Measurements from ENCODE around the gene SHC1. TPM values are rescaled to one million over a fixed set of nuclear protein-coding genes. Genes with fewer than 3 reads are reported as not detected.

SHC1 gene
- total RNA-seq, 1 donor from 2014 or later, result 81.9 TPM

- intact Hi-C loops (cut with micrococcal nuclease), result loop anchor here (5.0 kb wide), 2 partner anchors 103 to 402 kb away; partner anchors contain the start of genes EFNA4 and UBE2Q1
Observed at GRCh38 chr1:154959426-154959780, 11.1 kb downstream of the SHC1 start.

DNA sequence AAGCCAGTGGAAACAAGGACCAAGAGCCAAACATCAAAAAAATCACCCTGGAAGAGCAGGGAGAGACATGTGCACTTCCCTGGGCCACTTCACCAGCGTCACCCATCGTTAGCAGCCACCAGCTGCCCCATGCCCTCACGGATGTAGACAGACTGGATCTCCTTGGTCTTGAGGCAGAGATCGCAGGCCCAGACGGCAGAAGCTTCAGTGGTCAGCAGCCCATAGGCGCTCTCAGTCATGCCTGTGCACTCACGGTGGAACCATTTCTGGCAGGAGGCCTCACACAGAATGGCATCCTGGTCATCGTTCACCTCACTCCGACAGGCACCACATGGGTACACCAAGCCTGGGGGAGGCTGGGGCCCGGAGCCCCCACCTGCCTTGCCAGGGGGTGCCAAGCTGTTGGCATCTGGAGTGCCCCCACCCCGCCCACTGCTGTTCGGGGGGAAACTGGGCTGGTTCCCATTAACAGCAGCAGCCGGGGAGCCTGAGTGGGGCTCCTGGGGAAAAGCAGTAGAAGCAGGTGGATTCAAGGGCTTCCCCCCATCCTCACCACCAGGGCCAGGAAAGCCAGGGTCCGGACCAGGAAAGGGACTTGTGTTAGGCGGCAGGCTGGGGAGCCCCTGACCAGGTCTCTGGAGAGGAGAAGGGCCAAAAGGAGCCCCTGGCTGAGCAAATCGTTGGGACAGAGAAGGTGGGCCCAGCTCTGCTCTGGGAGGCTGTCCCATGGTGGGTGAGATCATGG, 11.7 kb downstream of the SHC1 start:
- intact Hi-C loops (cut with micrococcal nuclease), result loop anchor here (5.0 kb wide), 2 partner anchors 103 to 402 kb away; partner anchors contain the start of genes EFNA4 and UBE2Q1

DNA sequence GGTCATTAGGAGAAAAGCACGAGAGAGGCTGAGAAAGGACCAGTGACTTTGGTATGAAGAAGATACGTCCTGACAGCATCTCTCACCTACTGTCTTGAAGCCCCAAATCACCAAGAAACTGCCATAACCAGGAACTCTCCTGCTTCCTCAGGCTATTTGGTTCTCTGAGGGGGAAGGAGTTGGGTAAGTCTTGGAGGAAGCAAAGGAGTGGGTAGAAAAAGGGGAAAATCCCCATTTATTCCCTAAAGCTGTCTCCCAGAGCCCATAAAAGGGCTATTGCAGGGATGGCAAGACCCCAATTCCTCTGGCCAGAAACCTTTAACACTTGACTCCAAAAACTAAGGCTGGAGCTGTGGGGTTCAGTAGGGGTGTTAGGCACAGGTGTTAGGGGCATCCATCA, 12.5 kb downstream of the SHC1 start:
- intact Hi-C loops (cut with micrococcal nuclease), result loop anchor here (5.0 kb wide), 2 partner anchors 104 to 401 kb away; partner anchors contain the start of genes EFNA4 and UBE2Q1

GRCh38 chr1:154957091-154957657, 13.4 kb downstream of the SHC1 start:
- intact Hi-C loops (cut with micrococcal nuclease), result loop anchor here (5.0 kb wide), 2 partner anchors 105 to 400 kb away; partner anchors contain the start of genes EFNA4 and UBE2Q1

- intact Hi-C loops (cut with micrococcal nuclease), result loop anchor here (5.0 kb wide), 2 partner anchors 106 to 399 kb away; partner anchors contain the start of genes EFNA4 and UBE2Q1
Observed at GRCh38 chr1:154956544-154956941, 14.0 kb downstream of the SHC1 start.

DNA sequence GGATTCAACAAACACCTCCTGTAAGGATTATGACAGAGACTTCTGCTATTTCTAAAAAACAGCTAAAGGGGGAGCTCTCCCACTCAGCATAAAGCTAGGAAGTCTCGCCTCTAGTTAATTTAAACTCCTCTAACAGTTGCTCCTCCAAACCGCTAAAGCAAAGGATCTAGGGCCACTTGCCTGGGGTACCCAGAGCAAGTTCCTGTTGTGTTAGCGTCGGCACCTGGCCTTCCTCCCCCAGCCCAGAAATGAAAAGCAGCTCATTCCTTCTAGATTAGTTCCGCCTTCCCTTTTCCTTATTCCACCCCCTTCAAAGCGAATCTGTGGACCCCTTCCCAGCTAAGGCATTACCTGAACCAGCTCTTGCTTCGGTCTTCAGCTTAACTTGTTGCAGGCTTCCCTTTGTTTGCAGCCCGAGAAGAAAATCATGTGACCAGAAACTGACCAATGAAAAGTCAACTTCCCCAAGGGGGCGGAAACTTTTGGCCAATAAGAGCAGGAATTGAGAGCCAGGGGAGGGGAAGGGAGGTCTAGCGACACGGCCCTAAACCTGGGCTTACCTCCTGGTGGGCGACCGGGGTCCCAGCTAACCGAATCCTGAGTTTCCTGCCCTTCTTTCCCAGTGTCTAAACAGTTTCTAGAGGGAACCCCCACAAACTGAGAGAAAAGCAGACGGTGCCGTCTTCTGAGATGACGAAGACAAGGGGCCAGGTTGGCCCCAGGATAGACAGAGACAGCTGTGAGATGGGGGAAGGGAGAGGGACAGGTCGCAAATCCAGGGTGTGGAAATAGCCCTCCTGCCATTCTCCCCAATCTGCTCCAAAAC, 14.6 kb downstream of the SHC1 start, which contains the start of gene PBXIP1:
PBXIP1 (minus strand) TSS at position 382 of the 826 bp plus-strand sequence. CDS start 2,378 bp downstream, outside the sequence.
- intact Hi-C loops (cut with micrococcal nuclease), result loop anchor here (1.0 to 5.0 kb wide), 7 partner anchors 18 to 399 kb away; partner anchors contain the start of genes CKS1B, EFNA4, FLAD1 and UBE2Q1

- intact Hi-C loops (cut with micrococcal nuclease), result loop anchor here (1.0 to 5.0 kb wide), 7 partner anchors 18 to 398 kb away; partner anchors contain the start of genes CKS1B, EFNA4, FLAD1 and UBE2Q1
Observed at GRCh38 chr1:154955039-154955717, 15.4 kb downstream of the SHC1 start.

DNA sequence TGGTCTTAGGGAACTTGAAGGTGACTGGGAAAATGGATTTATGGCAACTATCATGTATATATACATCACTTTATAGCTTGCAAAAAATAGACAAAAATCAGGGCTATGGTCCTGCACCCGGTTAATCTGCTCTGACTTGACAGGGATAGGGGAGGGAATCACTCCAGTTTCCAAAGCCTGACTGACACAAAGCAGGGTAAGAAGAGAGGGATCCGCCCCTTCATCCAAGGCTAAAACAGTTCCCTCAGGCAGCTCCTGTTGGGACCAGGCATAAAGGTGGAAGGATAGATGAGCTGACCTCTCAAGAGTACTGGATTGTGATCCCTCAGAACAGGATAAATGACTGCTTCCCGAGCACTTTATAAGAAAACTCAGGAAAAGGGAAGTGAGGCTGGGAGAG, 16.0 kb downstream of the SHC1 start:
- intact Hi-C loops (cut with micrococcal nuclease), result no loop called here

GRCh38 chr1:154953611-154954038, 16.9 kb downstream of the SHC1 start:
- intact Hi-C loops (cut with micrococcal nuclease), result no loop called here

DNA sequence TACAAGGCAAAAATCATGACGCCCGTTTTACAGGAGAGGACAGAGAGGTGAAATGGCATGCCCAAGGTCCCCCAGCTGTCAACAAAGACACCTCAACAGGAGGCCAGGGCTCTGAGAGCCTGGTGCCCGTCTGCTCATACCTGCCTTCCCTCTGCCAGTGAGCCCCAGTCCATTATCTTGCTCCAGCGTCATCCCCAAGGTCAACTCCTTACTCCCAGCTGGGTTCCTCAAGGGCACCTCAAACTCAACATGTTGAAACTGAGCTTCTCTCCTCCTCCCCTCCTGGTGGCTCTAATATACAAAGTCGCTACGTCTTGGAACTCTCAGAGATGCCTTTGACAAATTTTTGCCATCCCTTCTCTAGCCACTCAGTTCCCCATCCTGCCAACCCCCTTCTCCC, 17.9 kb downstream of the SHC1 start:
- intact Hi-C loops (cut with micrococcal nuclease), result no loop called here

GRCh38 chr1:154951901-154952657, 18.5 kb downstream of the SHC1 start:
- intact Hi-C loops (cut with micrococcal nuclease), result no loop called here

- intact Hi-C loops (cut with micrococcal nuclease), result no loop called here
Observed at GRCh38 chr1:154948079-154948478, 22.5 kb downstream of the SHC1 start.

- intact Hi-C loops (cut with micrococcal nuclease), result no loop called here
Observed at GRCh38 chr1:154945962-154946850, 24.3 kb downstream of the SHC1 start.

DNA sequence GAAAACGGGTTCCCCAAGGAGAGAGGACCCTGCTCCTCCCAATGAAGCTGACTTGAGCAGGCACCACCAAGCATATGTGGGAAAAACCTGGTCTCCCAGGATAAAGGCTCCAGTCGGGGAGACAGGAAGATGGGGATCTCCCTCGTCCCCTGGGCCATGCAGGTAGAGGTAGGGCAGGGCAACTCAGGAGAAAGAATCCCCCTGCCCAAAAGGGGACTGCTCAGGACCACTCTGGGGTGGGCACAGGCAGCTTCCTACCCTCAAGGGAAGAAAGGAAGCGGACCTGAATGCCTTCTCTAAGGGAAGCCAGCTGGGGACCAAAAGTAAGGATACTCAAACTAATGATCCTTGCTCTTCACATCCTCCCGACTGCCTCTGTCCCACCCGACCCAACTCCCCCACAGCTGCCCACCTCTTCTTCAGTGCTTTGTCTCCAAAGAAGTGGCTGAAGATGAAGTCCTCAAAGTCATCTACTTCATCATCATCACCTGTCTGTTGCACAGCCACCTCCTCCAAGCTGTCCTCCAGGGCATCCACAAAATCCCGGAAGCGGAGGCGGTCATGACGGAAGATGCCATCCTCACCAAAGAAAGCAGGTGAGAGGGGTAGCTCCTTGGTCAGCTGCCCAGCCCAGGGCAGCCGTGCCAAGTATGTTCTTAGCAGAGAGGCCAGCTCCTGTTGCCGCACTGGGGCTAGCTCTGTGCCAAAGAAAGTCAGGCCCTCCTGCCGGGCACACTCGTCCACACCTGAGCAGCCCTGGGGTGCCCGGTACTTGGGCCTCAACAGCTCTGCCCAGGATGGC, 25.2 kb downstream of the SHC1 start:
- intact Hi-C loops (cut with micrococcal nuclease), result no loop called here

DNA sequence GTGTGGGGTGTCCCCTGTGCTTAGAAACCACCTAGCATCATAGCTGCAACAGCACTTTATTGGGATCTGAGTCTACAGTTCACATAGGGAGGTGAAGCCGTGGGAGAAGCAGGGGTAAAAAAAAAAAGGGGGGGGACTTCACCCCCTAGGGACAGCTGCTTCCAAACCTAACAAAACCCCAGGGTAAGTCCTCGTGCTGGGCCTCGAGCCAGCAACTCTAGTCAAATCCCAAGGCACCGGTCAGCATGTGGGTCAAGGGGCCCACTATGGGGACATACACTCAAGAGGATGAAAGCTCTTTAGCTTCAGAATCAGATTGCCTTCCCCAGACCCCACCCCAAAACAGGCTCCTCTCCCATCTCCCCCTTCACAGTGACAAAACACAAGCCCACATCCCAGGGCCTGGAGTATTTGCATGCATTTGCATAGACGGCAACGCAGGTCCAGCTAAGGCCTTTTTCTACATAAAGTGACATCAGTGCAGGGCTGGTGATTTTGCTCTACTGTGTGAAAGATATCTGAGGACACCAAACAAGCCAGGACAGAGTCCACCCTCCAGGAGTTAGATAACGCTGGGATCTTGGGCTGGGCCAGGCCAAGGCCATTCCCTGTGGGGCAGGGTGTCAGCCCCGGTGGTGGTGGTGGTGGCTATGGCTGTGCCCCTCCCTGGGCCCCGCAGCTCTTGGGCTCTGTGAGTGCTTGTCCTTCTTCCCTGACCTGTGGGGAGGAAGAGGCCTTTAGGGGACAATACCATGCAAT, 26.0 kb downstream of the SHC1 start:
- intact Hi-C loops (cut with micrococcal nuclease), result no loop called here

- intact Hi-C loops (cut with micrococcal nuclease), result no loop called here
Observed at GRCh38 chr1:154943649-154944400, 26.7 kb downstream of the SHC1 start.
